Stimulated activated naive CD8-positive, alpha-beta T cell treated with anti-CD3 and anti-CD28 coated beads, Interleukin-15, Interleukin-2, amounts not matched to agents 100 ng/mL and 50 ng/mL, for 24 hours (primary cell): Measurements from ENCODE around the gene OR7A5.

Experiments
- H3K27ac Mint-ChIP-seq: one replicate; pipeline ENCODE4 v1.8.0; 2021; ENCODE audit warnings: mild to moderate bottlenecking, mixed read lengths
- H3K27me3 Mint-ChIP-seq: one replicate; pipeline ENCODE4 v1.8.0; 2021; ENCODE audit warnings: mixed read lengths
- H3K36me3 Mint-ChIP-seq: one replicate; pipeline ENCODE4 v1.8.0; 2021; ENCODE audit warnings: low read depth, mixed read lengths
- H3K4me1 Mint-ChIP-seq: one replicate; pipeline ENCODE4 v1.8.0; 2021; ENCODE audit warnings: low read depth, mixed read lengths
- H3K4me3 Mint-ChIP-seq: one replicate; pipeline ENCODE4 v1.8.0; 2021; ENCODE audit warnings: mild to moderate bottlenecking, mixed read lengths
- H3K9me3 Mint-ChIP-seq: one replicate; pipeline ENCODE4 v1.8.0; 2021; ENCODE audit warnings: mixed read lengths

The OR7A5 gene

GRCh38 chr19:14835011-14835410, at the start of gene OR7A5, which contains the start of gene OR7C1:
OR7A5 (minus strand) TSS chr19:14835185; CDS start chr19:14828241, 6,944 bp downstream.
OR7C1 (minus strand) TSS chr19:14835185; CDS start chr19:14800136, 35,049 bp downstream.
- no peaks in the 10 kb centered on the region for H3K9me3 Mint-ChIP-seq
- H3K36me3 Mint-ChIP-seq: no peaks in the 10 kb centered on the region
- H3K27ac Mint-ChIP-seq: no peak within 1 kb of the TSS
- H3K4me1 Mint-ChIP-seq: no peaks in the 10 kb centered on the region
- H3K27me3 Mint-ChIP-seq: no peaks in the 10 kb centered on the region
- no peak within 1 kb of the TSS for H3K4me3 Mint-ChIP-seq

DNA sequence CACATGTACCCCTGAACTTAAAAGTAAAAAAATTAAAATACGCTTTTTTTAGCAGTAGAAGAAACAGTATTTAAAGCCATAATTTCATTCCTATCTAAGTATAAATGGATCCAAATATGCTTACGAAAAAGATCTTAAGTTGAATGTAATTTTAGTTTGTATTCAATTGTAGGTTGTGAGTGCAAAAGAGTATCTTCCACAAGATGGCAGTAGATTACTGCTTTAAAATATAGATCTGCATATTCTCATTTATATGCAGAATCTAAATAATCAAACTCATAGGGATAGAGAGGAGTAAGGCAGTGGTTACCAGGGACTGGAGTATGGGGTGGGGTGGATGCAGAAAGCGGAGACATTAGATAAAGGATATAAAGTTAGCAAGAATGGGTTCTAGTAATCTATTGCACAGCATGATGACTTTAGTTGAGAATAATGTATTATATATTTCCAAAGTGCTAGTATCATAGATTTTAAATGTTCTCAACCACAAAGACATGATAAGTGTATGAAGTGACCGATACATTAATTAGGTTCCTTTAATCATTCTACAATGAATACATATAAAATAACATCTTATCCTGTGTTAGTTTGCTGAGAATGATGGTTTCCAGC, 36.7 kb upstream of the OR7A5 start:
- Mint-ChIP-seq H3K27me3 (peaks cover 43% of the 10 kb centered on the region), H3K27ac (no peak overlapping the region), H3K4me3 (no peak overlapping the region), H3K9me3 (no peaks in the 10 kb centered on the region), H3K4me1 (no peaks in the 10 kb centered on the region), H3K36me3 (no peaks in the 10 kb centered on the region)

DNA sequence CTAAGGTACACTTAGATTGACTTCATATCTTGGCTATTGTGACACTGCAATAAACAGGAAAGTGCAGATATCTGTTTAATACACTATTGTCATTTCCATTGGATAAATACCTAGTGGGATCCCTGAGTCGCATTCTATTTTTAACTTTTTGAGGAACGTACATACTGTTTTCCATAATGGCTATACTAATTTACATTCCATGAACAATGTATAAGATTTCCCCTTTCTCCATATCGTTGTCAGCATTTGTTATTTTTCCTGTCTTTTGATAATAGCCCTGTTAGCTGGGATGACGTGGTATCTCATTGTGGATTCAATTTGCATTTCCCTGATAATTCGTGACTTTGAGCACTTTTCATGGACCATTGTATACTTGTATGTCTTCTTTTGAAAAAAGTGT, 33.5 kb upstream of the OR7A5 start:
- no peak overlapping the region for H3K4me3 Mint-ChIP-seq
- peaks cover 51% of the 10 kb centered on the region for H3K27me3 Mint-ChIP-seq
- no peaks in the 10 kb centered on the region for H3K9me3 Mint-ChIP-seq
- no peaks in the 10 kb centered on the region for H3K4me1 Mint-ChIP-seq
- no peaks in the 10 kb centered on the region for H3K36me3 Mint-ChIP-seq
- H3K27ac Mint-ChIP-seq: no peak overlapping the region

GRCh38 chr19:14848822-14849221, 13.8 kb upstream of the OR7A5 start, which contains the start of gene OR7A10:
OR7A10 (minus strand) TSS chr19:14848922; CDS start chr19:14841877, 7,045 bp downstream.
- Mint-ChIP-seq H3K27me3 (peaks cover 32% of the 10 kb centered on the region), H3K4me3 (no peak within 1 kb of the TSS), H3K36me3 (no peaks in the 10 kb centered on the region), H3K9me3 (no peaks in the 10 kb centered on the region), H3K27ac (no peak within 1 kb of the TSS), H3K4me1 (no peaks in the 10 kb centered on the region)

DNA sequence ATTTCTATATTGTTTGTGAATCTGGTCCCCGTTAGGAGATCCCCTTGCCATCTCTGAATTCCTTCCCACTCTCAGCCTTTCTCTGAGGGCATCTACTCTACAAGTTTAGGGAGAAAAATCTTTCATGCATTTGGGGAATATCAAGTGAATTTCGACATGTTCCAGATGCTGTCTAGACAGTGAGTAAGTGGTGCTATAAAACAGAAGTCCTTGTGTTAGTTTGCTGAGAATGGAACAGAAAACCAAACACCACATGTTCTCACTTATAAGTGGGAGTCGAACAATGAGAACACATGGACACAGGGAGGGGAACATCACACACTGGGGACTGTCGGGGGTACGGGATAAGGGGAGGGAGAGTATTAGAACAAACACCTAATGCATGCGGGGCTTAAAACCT, 8.6 kb upstream of the OR7A5 start:
- Mint-ChIP-seq H3K4me1 (no peaks in the 10 kb centered on the region), H3K27ac (no peak overlapping the region), H3K27me3 (peaks cover 21% of the 10 kb centered on the region), H3K9me3 (no peaks in the 10 kb centered on the region), H3K36me3 (no peaks in the 10 kb centered on the region), H3K4me3 (no peak overlapping the region)

DNA sequence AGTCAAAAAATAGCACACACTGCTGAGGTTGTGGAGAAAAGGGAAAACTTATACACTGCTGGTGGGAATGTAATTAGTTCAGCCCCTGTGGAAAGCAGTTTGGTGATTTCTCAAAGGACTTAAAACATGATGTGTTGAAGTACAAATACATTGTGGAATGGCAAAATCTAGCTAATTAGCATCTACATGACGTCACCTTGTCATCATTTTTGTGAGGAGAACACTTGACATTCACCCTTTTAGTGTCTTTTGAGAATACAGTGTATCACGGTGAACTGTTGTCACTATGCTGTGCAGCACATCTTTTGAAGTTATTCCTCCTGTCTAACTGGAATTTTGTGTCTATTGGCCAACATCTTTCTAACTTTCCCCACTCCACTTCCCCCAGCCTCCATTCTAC, 8.2 kb upstream of the OR7A5 start:
- H3K27ac Mint-ChIP-seq: no peak overlapping the region
- H3K4me1 Mint-ChIP-seq: no peaks in the 10 kb centered on the region
- H3K36me3 Mint-ChIP-seq: no peaks in the 10 kb centered on the region
- peaks cover 17% of the 10 kb centered on the region for H3K27me3 Mint-ChIP-seq
- H3K4me3 Mint-ChIP-seq: no peak overlapping the region
- H3K9me3 Mint-ChIP-seq: no peaks in the 10 kb centered on the region

DNA sequence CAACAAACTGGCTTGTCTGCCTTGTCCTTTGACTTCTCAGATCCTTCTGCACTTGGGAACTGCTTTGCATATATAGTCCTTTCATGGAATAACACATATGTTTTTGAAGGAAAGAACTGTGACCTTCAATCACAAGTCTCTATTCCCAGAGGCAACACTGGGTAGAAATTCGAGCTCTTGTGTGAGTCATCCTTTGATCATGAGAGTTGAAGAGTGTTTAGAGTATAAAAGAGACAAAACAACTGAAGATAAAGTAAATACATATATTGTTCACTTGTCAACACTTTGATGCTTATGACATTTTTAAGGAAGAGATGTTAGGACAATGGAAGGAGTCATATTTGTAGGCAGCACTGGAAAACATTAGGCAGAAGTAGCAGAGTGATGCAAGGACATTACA, 5.2 kb upstream of the OR7A5 start:
- Mint-ChIP-seq H3K36me3 (no peaks in the 10 kb centered on the region), H3K27ac (no peak overlapping the region), H3K4me1 (no peaks in the 10 kb centered on the region), H3K9me3 (no peaks in the 10 kb centered on the region), H3K4me3 (no peak overlapping the region), H3K27me3 (peaks cover 14% of the 10 kb centered on the region)

DNA sequence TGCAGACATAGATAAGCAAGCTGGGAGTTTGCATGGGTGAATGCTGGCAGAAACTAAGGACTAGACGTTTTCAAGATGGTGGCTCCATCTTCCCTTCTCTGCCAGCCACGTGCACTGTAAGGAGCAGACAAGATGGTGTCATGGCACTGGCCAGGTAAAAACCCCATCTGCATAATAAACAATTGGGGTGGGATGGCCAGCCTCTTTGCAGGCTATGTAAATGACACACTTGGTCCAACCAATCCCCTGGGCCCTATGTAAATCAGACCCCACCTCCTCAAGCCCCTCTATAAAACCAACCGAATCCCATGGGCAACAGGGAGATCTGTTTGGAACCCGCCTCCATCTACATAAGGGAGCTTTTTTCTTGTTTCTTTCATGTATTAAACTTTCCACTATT, 2.4 kb upstream of the OR7A5 start:
- Mint-ChIP-seq H3K4me3 (no peak overlapping the region), H3K9me3 (no peaks in the 10 kb centered on the region), H3K36me3 (no peaks in the 10 kb centered on the region), H3K27ac (no peak overlapping the region), H3K4me1 (no peaks in the 10 kb centered on the region), H3K27me3 (no peaks in the 10 kb centered on the region)

GRCh38 chr19:14830702-14831101, 4.3 kb downstream of the OR7A5 start:
- no peaks in the 10 kb centered on the region for H3K36me3 Mint-ChIP-seq
- no peaks in the 10 kb centered on the region for H3K4me1 Mint-ChIP-seq
- H3K27me3 Mint-ChIP-seq: peaks cover 18% of the 10 kb centered on the region
- H3K9me3 Mint-ChIP-seq: no peaks in the 10 kb centered on the region
- H3K27ac Mint-ChIP-seq: no peak overlapping the region
- no peak overlapping the region for H3K4me3 Mint-ChIP-seq

- Mint-ChIP-seq H3K4me3 (no peak overlapping the region), H3K9me3 (no peaks in the 10 kb centered on the region), H3K4me1 (no peaks in the 10 kb centered on the region), H3K27ac (no peak overlapping the region), H3K36me3 (no peaks in the 10 kb centered on the region), H3K27me3 (peaks cover 27% of the 10 kb centered on the region)
Measured at GRCh38 chr19:14826006-14826405, 9.0 kb downstream of the OR7A5 start.

GRCh38 chr19:14821937-14822336, 13.0 kb downstream of the OR7A5 start:
- H3K27ac Mint-ChIP-seq: no peak overlapping the region
- H3K36me3 Mint-ChIP-seq: no peaks in the 10 kb centered on the region
- H3K27me3 Mint-ChIP-seq: peaks cover 25% of the 10 kb centered on the region
- no peaks in the 10 kb centered on the region for H3K9me3 Mint-ChIP-seq
- no peaks in the 10 kb centered on the region for H3K4me1 Mint-ChIP-seq
- H3K4me3 Mint-ChIP-seq: no peak overlapping the region

DNA sequence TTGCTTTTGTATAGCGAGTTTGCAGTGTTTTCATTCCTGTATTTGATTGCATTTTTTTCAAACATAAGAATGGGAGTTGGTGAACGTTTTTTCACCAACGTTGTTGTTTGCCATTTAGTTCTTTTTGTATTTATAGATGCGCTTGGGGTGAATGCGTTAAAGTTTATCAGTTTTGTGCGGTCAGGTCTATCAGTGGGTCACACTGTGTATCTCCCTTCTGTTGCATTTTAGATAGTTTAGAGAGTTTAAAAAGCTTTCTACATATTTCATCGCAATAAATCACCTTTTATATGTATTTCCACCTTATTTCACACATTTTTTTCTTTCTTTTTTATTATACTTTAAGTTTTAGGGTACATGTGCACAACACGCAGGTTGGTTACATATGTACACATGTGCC, 16.4 kb downstream of the OR7A5 start:
- Mint-ChIP-seq H3K4me1 (no peaks in the 10 kb centered on the region), H3K4me3 (no peak overlapping the region), H3K27ac (no peak overlapping the region), H3K27me3 (peaks cover 4% of the 10 kb centered on the region), H3K9me3 (no peaks in the 10 kb centered on the region), H3K36me3 (no peaks in the 10 kb centered on the region)

- Mint-ChIP-seq H3K27me3 (peaks cover 4% of the 10 kb centered on the region), H3K9me3 (no peaks in the 10 kb centered on the region), H3K4me1 (no peaks in the 10 kb centered on the region), H3K27ac (no peak overlapping the region), H3K4me3 (no peak overlapping the region), H3K36me3 (no peaks in the 10 kb centered on the region)
Measured at GRCh38 chr19:14817052-14817451, 17.9 kb downstream of the OR7A5 start.

- no peaks in the 10 kb centered on the region for H3K27me3 Mint-ChIP-seq
- no peak overlapping the region for H3K4me3 Mint-ChIP-seq
- H3K4me1 Mint-ChIP-seq: no peaks in the 10 kb centered on the region
- no peak overlapping the region for H3K27ac Mint-ChIP-seq
- no peaks in the 10 kb centered on the region for H3K36me3 Mint-ChIP-seq
- no peaks in the 10 kb centered on the region for H3K9me3 Mint-ChIP-seq
Measured at GRCh38 chr19:14814982-14815652, 19.9 kb downstream of the OR7A5 start.

- no peak overlapping the region for H3K27ac Mint-ChIP-seq
- H3K4me3 Mint-ChIP-seq: no peak overlapping the region
- peaks cover 6% of the 10 kb centered on the region for H3K27me3 Mint-ChIP-seq
- H3K9me3 Mint-ChIP-seq: no peaks in the 10 kb centered on the region
- no peaks in the 10 kb centered on the region for H3K4me1 Mint-ChIP-seq
- H3K36me3 Mint-ChIP-seq: no peaks in the 10 kb centered on the region
Measured at GRCh38 chr19:14809272-14810057, 25.5 kb downstream of the OR7A5 start.
